GM21390 (cell line): ENCODE results near the gene ECM2.

Experiments
- ATAC-seq: cut with Tn5 transposase; IDR thresholded peaks from one replicate; pipeline ENCODE4 v1.9.1; 2021; ENCODE audit not compliant: unreplicated experiment

Gene ECM2

GRCh38 chr9:92468206-92468605 is 67.6 kb downstream of the ECM2 start:
- ATAC-seq = no peak

GRCh38 chr9:92467511-92467910 is 68.3 kb downstream of the ECM2 start:
- no peak for ATAC-seq

GRCh38 chr9:92467041-92467440 is 68.7 kb downstream of the ECM2 start:
- no peak for ATAC-seq

- ATAC-seq = no peak
Observed at GRCh38 chr9:92463984-92464383, 71.8 kb downstream of the ECM2 start.

GRCh38 chr9:92463387-92463786 is 72.4 kb downstream of the ECM2 start:
- no peak for ATAC-seq

- ATAC-seq = no peak
Observed at GRCh38 chr9:92457576-92457975, 78.2 kb downstream of the ECM2 start.

GRCh38 chr9:92455217-92455616 is 80.6 kb downstream of the ECM2 start:
- ATAC-seq = no peak

GRCh38 chr9:92446536-92446935 is 89.3 kb downstream of the ECM2 start:
- no peak for ATAC-seq
